DOHH2 (cell line): ENCODE results near the gene ZNF208.

Experiments
- EZH2phosphoT487 ChIP-seq: fragments of 200-600 bp; sonication (generic); IDR thresholded peaks from 2 replicates; pipeline ENCODE4 v1.6.1; 2017; ENCODE audit warnings: borderline replicate concordance, mild to moderate bottlenecking, antibody characterized with exemption, low read length, moderate library complexity, mixed read lengths
- TF ChIP-seq, protein P1 (sequence below): fragments of 200-600 bp; sonication (generic); IDR thresholded peaks from one replicate; pipeline ENCODE4 v1.5.1; 2014; ENCODE audit warnings: antibody characterized with exemption, mild to moderate bottlenecking, low read depth, low read length; ENCODE audit not compliant: poor library complexity, severe bottlenecking

DNA sequence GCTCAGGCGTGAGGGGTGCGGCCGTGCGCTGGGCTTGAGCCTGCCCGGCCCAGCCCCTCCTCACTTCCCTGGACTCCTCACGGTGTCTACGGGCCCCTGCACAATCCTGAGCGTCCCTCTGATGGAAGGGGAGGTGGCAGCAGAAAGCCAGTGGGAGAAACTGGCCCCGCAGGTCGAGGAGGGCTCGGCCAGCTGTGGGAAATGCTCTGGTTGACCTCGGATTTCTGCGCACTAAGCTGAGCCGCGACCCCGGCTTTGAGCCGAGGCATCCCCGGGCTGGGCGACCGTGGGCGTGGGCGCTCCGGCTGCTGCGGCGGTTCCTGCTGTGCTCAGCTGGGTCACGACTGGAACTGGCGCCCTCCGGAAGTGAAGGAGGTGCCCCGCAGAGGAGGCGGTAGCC, 70.1 kb downstream of the ZNF208 start:
- TF ChIP-seq, protein P1, sequence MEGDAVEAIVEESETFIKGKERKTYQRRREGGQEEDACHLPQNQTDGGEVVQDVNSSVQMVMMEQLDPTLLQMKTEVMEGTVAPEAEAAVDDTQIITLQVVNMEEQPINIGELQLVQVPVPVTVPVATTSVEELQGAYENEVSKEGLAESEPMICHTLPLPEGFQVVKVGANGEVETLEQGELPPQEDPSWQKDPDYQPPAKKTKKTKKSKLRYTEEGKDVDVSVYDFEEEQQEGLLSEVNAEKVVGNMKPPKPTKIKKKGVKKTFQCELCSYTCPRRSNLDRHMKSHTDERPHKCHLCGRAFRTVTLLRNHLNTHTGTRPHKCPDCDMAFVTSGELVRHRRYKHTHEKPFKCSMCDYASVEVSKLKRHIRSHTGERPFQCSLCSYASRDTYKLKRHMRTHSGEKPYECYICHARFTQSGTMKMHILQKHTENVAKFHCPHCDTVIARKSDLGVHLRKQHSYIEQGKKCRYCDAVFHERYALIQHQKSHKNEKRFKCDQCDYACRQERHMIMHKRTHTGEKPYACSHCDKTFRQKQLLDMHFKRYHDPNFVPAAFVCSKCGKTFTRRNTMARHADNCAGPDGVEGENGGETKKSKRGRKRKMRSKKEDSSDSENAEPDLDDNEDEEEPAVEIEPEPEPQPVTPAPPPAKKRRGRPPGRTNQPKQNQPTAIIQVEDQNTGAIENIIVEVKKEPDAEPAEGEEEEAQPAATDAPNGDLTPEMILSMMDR, result no peak
- TF ChIP-seq EZH2phosphoT487, result no peak
